HepG2 (cell line): Measurements from ENCODE around the gene PRADC1. TPM values are rescaled to one million over a fixed set of nuclear protein-coding genes. Genes with fewer than 3 reads are reported as not detected.

ENCODE experiments used
- ATF3 ChIP-seq: sonication (generic); formaldehyde crosslinking; IDR thresholded peaks from 2 replicates; pipeline ENCODE4 v1.4.0; 2020; ENCODE audit warnings: missing genetic modification reagents
- HES4 ChIP-seq: sonication (generic); formaldehyde crosslinking; IDR thresholded peaks from 2 replicates; pipeline ENCODE4 v1.9.0; 2021; ENCODE audit warnings: mild to moderate bottlenecking, missing genetic modification reagents, borderline replicate concordance
- KDM2A ChIP-seq: sonication (generic); formaldehyde crosslinking; IDR thresholded peaks from 2 replicates; pipeline ENCODE4 v1.4.0; 2020; ENCODE audit warnings: low read depth, missing genetic modification reagents, borderline replicate concordance
- MAZ ChIP-seq, 2 experiments: sonication (generic) in 1 of 2; formaldehyde crosslinking in 1 of 2; IDR thresholded peaks; 2 replicates each; pipeline versions ENCODE4 v1.5.0 to v1.6.1; 2012 to 2020; ENCODE audit warnings: low read depth in 2 of 2, mild to moderate bottlenecking in 2 of 2, borderline replicate concordance in 1 of 2, improper control_type of control experiment in 1 of 2, low read length in 1 of 2, missing genetic modification reagents in 1 of 2, moderate library complexity in 1 of 2
- MBD4 ChIP-seq: IDR thresholded peaks from 2 replicates; pipeline ENCODE4 v1.6.1; 2012; ENCODE audit warnings: low read length, inconsistent platforms, borderline replicate concordance
- NCOA1 ChIP-seq: sonication (generic); formaldehyde crosslinking; IDR thresholded peaks from 2 replicates; pipeline ENCODE4 v1.9.0; 2021; ENCODE audit warnings: missing genetic modification reagents
- NFE2L2 ChIP-seq: fragments of 150-350 bp; IDR thresholded peaks from 2 replicates; pipeline ENCODE4 v1.6.1; 2014; ENCODE audit warnings: low read length
- PATZ1 ChIP-seq: sonication (generic); formaldehyde crosslinking; IDR thresholded peaks from 2 replicates; pipeline ENCODE4 v1.4.0; 2020; ENCODE audit warnings: missing genetic modification reagents
- PHF21A ChIP-seq: sonication (generic); formaldehyde crosslinking; IDR thresholded peaks from 2 replicates; pipeline ENCODE4 v1.5.0; 2020; ENCODE audit warnings: mild to moderate bottlenecking, missing genetic modification reagents
- RBFOX2 ChIP-seq: fragments of 200-400 bp; formaldehyde crosslinking; IDR thresholded peaks from 2 replicates; pipeline ENCODE4 v1.6.1; 2017; ENCODE audit warnings: low read depth, mild to moderate bottlenecking, low read length
- SAP130 ChIP-seq: IDR thresholded peaks from 2 replicates; pipeline ENCODE4 v1.6.1; 2016; ENCODE audit warnings: low read depth
- TARDBP ChIP-seq: sonication (generic); formaldehyde crosslinking; IDR thresholded peaks from 2 replicates; pipeline ENCODE4 v1.8.0; 2022; ENCODE audit warnings: mild to moderate bottlenecking, missing genetic modification reagents
- TGIF2 ChIP-seq: IDR thresholded peaks from 2 replicates; pipeline ENCODE4 v1.6.1; 2016; ENCODE audit warnings: control low read depth, missing compliant biosample characterization
- YEATS2 ChIP-seq: sonication (generic); formaldehyde crosslinking; IDR thresholded peaks from 2 replicates; pipeline ENCODE4 v1.4.0; 2020; ENCODE audit warnings: missing genetic modification reagents, borderline replicate concordance
- ZFAT ChIP-seq: sonication (generic); formaldehyde crosslinking; conservative IDR thresholded peaks from 2 replicates; pipeline ENCODE4 v1.8.1; 2023; ENCODE audit warnings: missing genetic modification reagents, inconsistent platforms
- ZFP90 ChIP-seq: sonication (generic); formaldehyde crosslinking; IDR thresholded peaks from 2 replicates; pipeline ENCODE4 v1.8.0; 2022; ENCODE audit warnings: missing genetic modification reagents, mild to moderate bottlenecking, inconsistent platforms, borderline replicate concordance
- ZMYM3 ChIP-seq: sonication (generic); formaldehyde crosslinking; IDR thresholded peaks from 2 replicates; pipeline ENCODE4 v1.5.1; 2020; ENCODE audit warnings: mild to moderate bottlenecking, missing genetic modification reagents
- ZNF205 ChIP-seq: IDR thresholded peaks from 2 replicates; pipeline ENCODE4 v1.6.1; 2018; ENCODE audit warnings: missing biosample characterization, missing genetic modification reagents
- ZNF232 ChIP-seq: sonication (generic); formaldehyde crosslinking; IDR thresholded peaks from 2 replicates; pipeline ENCODE4 v1.4.0; 2020; ENCODE audit warnings: missing genetic modification reagents, borderline replicate concordance
- ZNF253 ChIP-seq: sonication (generic); formaldehyde crosslinking; IDR thresholded peaks from 2 replicates; pipeline ENCODE4 v1.8.0; 2022; ENCODE audit warnings: mild to moderate bottlenecking, missing genetic modification reagents, borderline replicate concordance
- ZNF30 ChIP-seq: sonication (generic); formaldehyde crosslinking; IDR thresholded peaks from 2 replicates; pipeline ENCODE4 v1.5.0; 2020; ENCODE audit warnings: mild to moderate bottlenecking, missing genetic modification reagents
- ZNF570 ChIP-seq: sonication (generic); formaldehyde crosslinking; IDR thresholded peaks from 2 replicates; pipeline ENCODE4 v1.4.0; 2020; ENCODE audit warnings: mild to moderate bottlenecking, missing genetic modification reagents, borderline replicate concordance
- ZNF605 ChIP-seq: sonication (generic); formaldehyde crosslinking; IDR thresholded peaks from 2 replicates; pipeline ENCODE4 v1.8.0; 2022; ENCODE audit warnings: mild to moderate bottlenecking, missing genetic modification reagents
- ZNF629 ChIP-seq: sonication (generic); formaldehyde crosslinking; conservative IDR thresholded peaks from 2 replicates; pipeline ENCODE4 v1.5.0; 2020; ENCODE audit warnings: missing genetic modification reagents
- ZNF772 ChIP-seq: sonication (generic); formaldehyde crosslinking; IDR thresholded peaks from 2 replicates; pipeline ENCODE4 v1.5.0; 2020; ENCODE audit warnings: mild to moderate bottlenecking, missing genetic modification reagents
- polyA plus RNA-seq, 8 experiments: library from polyadenylated mRNA; depleted of rRNA in 3 of 8; stranded (reverse) in 7 of 8; unstranded in 1 of 8; fragments of >200 nt; fragmentation: Illumina TruSeq in 4 of 8; extraction: Trizol in 4 of 8; gene quantifications; 2 replicates each; pipeline versions ENCODE4 v1.2.1 to v1.2.3, GENCODE V29; 2011 to 2016; ENCODE audit warnings: low read depth in 4 of 8, missing spikeins in 1 of 8, mixed read lengths in 1 of 8; ENCODE audit not compliant: insufficient read depth in 1 of 8
- total RNA-seq, 5 experiments: library from RNA; depleted of rRNA; stranded (reverse); fragments of >200 nt; fragmentation: Illumina TruSeq; extraction: Trizol; gene quantifications; 2 replicates each; pipeline ENCODE4 v1.2.3, GENCODE V29; 2016; ENCODE audit warnings: low read depth in 1 of 5
- TF ChIP-seq, protein P1 (sequence below), 2 experiments: sonication (generic) in 1 of 2; formaldehyde crosslinking in 1 of 2; IDR thresholded peaks; 2 replicates each; pipeline versions ENCODE4 v1.5.1 to v1.6.1; 2011 to 2020; ENCODE audit warnings: borderline replicate concordance in 1 of 2, low read depth in 1 of 2, low read length in 1 of 2, mild to moderate bottlenecking in 1 of 2, missing genetic modification reagents in 1 of 2, moderate library complexity in 1 of 2

PRADC1 gene
- total and polyA plus RNA-seq, 2 of the 13 experiments (the other 11 are each of a cell fraction or from before 2014, with no cell fraction given): 12.1 to 37.2 TPM

DNA sequence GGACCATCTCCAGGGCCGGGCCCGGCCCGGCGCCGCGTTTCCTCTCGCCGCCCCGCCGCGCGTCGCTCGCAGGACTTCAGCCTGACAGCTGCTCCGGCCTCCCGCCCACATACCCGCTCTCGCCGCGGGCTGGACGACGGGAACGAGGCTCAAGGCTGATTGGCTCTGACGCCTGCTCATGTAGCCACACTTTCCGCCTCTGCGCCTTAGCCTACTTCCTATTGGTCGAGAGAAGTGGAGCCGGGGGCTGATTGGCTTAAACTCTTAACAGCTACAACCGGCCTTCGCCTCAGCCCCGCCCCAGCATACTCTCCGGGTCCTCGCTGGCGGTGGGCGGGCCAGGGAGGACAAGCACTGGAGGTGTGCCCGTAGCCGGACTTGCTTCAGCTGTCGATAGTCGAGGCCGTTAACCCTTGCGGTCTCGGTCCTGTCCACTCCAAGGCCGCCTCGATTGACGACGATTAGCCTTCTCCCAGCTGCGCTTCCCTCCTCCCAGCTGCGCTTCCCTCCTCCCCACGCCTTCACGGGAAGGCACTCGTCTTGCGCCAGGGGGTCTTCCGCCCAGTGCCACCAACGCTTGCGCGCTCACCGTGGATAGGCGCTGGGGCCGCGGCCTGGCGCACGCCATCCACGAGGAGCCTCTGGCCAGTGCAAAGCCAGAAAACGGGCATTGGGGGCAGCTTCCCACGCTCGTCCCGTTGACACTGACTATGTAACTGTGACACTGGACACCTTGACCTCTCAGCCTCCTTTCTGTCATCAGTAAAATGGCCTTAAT is at the start of gene PRADC1 (continued):
- TF ChIP-seq PATZ1 (peak; percentile 55), ZNF30 (peak; percentile 53; the same call in 1 of the 2 replicates), MAZ (IDR thresholded peaks at IDR 0.05; ENCODE audit: borderline replicate concordance, low read depth, low read length) (peak; percentile 35; the same call in 1 of the 2 replicates), MAZ (CRISPR knock-in tag; IDR thresholded peaks at IDR 0.05; ENCODE audit: low read depth) (peak; percentile 82), MBD4 (no peak), KDM2A (CRISPR knock-in tag) (peak; percentile 94), SAP130 (CRISPR knock-in tag) (peak; percentile 100), YEATS2 (CRISPR knock-in tag) (peak; percentile 84), ZNF205 (peak; percentile 79; the same call in 1 of the 2 replicates), ZNF570 (CRISPR knock-in tag) (no peak), RBFOX2 (peak; percentile 64), ZFP90 (CRISPR knock-in tag) (peak; percentile 73), ZNF253 (peak; percentile 85; the same call in 1 of the 2 replicates), ZMYM3 (CRISPR knock-in tag) (0 out of 2 replicates have a peak, but pooled peaks have one; percentile 12), ATF3 (CRISPR knock-in tag) (no peak), ZNF629 (CRISPR knock-in tag) (0 out of 2 replicates have a peak, but pooled peaks have one; percentile 6), ZNF232 (CRISPR knock-in tag) (peak; percentile 33; the same call in 1 of the 2 replicates), NCOA1 (no peak), ZFAT (CRISPR knock-in tag) (no peak), NFE2L2 (no peak), TARDBP (CRISPR knock-in tag) (peak; percentile 15; the same call in 1 of the 2 replicates), ZNF772 (CRISPR knock-in tag) (peak; percentile 96), HES4 (CRISPR knock-in tag) (peak; percentile 91), ZNF605 (CRISPR knock-in tag) (peak; percentile 66; the same call in 1 of the 2 replicates), PHF21A (peak; percentile 73), TGIF2 (CRISPR knock-in tag) (peak; percentile 100)
- TF ChIP-seq, protein P1, sequence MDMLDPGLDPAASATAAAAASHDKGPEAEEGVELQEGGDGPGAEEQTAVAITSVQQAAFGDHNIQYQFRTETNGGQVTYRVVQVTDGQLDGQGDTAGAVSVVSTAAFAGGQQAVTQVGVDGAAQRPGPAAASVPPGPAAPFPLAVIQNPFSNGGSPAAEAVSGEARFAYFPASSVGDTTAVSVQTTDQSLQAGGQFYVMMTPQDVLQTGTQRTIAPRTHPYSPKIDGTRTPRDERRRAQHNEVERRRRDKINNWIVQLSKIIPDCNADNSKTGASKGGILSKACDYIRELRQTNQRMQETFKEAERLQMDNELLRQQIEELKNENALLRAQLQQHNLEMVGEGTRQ (IDR thresholded peaks at IDR 0.05; ENCODE audit: low read depth, low read length): no peak
- TF ChIP-seq, protein P1 (CRISPR knock-in tag; IDR thresholded peaks at IDR 0.05; ENCODE audit: borderline replicate concordance): no peak; the same call in 1 of the 2 replicates
